Sciatic nerve (tissue), 2 donors: ENCODE results near the gene CD101. TPM values are rescaled to one million over a fixed set of nuclear protein-coding genes. Genes with fewer than 3 reads are reported as not detected.
A peak's percentile ranks its signal among the peaks of the same experiment; 100 is the strongest.

Experiments used
- ATAC-seq: fragments of 200-7000 bp; cut with Tn5 transposase; one replicate; pipeline ENCODE4 v1.9.1; 2020; ENCODE audit warnings: mild to moderate bottlenecking, moderate library complexity
- DNase-seq: peaks from one replicate; pipeline ENCODE4 v3.0.0-alpha.2; 2020; ENCODE audit warnings: low spot score
- intact Hi-C: fragments of 100-400 bp; cut with DNase I; formaldehyde crosslinking; loops from one replicate; pipeline ENCODE4 v1.14.2; 2022
- total RNA-seq: library from RNA; stranded (reverse); fragmentation: NEBNext Ultra II Directional; extraction: Animal tissue kit (Norgen Biotek cat#: 25700); gene quantifications from one replicate; pipeline ENCODE4 v1.2.1, GENCODE V29; 2021
- donor health status: DM: no; HTN: no; CAD: no.
- donor health status: DM: no; HTN: no; CAD: no.

Gene CD101
- total RNA-seq, 1 donor from 2014 or later: 1.0 TPM

DNA sequence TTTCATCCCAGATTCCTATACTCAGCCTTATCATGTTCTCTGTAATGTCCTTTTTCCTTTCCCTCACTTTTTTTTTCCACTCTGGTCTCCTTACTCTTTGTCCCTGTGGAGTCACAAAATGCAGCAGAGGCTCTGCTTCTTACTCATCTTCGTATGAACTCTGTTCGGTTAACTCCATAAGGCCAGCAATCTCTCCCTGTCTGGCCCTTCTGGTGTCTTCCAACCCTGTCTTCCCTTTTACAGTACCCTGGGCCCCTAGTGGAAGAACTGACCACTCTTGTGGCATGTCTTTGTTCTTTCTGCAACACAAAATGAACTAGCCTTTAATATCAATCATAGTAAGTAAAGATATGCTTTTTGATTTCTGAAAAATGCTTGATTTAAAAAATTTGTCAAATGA, 7.1 kb downstream of the CD101 start:
- DNase-seq (no peak), ATAC-seq (no peak)
- intact Hi-C loops: no loop called here

- ATAC-seq (no peak), DNase-seq (no peak)
- intact Hi-C loops: no loop called here
These were observed 7.6 kb downstream of the CD101 start for GRCh38 chr1:117009132-117009531.

DNA sequence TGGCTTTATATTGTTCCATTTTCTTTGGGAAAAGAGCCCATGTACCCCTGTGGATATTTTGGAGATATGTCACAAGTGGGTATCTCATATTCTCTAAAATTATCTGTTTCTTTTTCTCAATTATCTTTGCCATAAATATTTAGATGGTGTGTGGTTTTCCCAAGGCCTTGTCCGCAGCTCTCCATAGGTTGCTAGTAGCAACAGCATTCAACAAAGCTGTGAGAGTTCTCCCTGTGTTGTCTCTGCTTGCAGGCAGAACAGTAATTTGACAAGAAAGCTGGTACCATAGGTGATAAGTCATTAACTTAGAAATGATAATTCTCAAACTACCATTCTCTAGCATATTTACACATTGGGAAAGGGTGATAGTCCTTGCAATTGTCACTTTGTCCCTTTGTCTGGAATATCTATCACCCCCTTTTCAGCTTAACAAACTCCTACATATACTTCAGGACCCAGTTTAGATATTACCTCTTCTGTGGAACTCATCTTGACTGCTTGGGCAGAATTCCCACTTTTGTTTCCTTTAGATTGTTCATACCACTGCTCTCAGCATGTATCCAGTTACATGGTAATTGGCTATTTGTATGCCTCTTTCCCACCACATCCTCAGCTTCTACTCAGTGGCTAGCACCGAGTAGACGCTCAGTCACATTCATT, 8.9 kb downstream of the CD101 start:
- ATAC-seq (no peak), DNase-seq (no peak)
- intact Hi-C loops: no loop called here

DNA sequence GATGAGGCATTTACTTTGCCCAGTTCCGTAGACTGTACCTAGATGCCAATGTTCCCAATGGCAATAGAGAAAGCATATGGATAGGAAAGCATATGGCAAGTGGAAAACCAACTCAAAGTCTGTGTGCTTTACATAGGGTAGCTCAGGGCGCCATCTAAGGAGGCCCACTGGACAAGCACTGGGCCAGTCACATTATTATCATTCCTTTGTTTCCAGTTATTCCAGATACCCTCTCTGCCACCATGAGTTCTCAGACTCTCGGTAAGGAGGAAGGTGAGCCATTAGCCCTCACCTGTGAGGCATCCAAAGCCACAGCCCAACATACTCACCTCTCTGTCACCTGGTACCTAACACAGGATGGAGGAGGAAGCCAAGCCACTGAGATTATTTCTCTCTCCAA, 9.8 kb downstream of the CD101 start:
- DNase-seq: no peak
- no peak for ATAC-seq
- intact Hi-C loops: no loop called here

DNA sequence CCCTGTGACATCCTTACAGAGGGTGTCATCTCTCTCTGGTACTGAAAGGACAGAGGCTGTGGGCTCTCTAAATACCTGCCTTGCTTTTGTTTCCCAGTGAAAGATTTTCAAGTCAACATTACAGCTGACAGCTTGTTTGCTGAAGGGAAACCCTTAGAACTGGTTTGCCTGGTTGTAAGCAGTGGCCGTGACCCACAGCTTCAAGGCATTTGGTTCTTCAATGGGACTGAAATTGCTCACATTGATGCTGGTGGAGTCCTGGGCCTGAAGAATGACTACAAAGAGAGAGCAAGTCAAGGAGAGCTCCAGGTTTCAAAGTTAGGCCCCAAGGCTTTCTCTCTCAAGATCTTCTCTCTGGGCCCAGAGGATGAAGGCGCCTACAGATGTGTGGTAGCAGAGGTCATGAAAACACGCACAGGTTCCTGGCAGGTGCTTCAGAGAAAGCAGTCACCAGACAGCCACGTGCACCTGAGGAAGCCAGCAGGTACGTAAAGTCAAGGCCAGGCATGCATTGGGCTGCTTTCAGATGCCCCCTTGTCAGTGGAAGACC, 11.8 kb downstream of the CD101 start:
- DNase-seq (no peak), ATAC-seq (no peak)
- intact Hi-C loops: no loop called here

GRCh38 chr1:117014209-117014608, 12.6 kb downstream of the CD101 start:
- intact Hi-C loops: no loop called here
- ATAC-seq (no peak), DNase-seq (no peak)

- ATAC-seq (no peak), DNase-seq (no peak)
- intact Hi-C loops: no loop called here
These were observed 14.2 kb downstream of the CD101 start for GRCh38 chr1:117015724-117016123.

DNA sequence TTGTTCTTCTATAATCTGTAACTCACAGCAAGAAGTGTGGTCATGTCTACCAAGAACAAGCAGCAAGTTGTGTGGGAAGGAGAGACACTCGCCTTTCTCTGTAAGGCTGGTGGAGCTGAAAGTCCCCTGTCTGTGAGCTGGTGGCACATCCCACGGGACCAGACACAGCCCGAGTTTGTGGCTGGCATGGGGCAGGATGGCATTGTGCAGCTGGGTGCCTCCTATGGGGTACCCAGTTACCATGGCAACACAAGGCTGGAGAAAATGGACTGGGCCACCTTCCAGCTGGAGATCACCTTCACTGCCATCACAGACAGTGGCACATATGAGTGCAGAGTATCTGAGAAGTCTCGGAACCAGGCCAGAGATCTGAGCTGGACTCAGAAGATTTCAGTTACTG, 15.5 kb downstream of the CD101 start:
- ATAC-seq (peak; percentile 26), DNase-seq (no peak)
- intact Hi-C loops: no loop called here

DNA sequence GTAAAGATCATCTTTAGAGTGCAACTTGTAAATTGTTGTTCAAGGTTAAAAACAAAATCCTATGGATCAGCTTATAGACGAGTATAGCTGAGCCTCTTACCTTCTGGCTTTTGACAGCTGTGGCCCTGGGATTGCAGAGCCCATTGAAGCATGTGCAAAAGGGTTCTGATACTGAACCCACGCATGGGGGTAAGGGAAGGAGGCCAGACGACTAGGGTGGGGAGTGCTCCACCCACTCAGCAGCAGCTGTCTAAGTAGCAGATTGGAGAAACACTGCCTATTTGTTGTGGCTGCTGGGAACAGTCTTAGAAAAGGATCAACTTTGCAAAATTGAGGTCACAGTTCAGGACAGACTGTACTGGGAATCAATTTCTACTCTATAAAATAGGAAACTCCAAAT, 16.1 kb downstream of the CD101 start:
- no peak for DNase-seq
- intact Hi-C loops: no loop called here
- peak; percentile 79 for ATAC-seq

- DNase-seq (no peak), ATAC-seq (peak; percentile 24)
These were observed 19.1 kb downstream of the CD101 start for GRCh38 chr1:117020526-117021156.

GRCh38 chr1:117022114-117022513, 20.6 kb downstream of the CD101 start:
- DNase-seq (no peak), ATAC-seq (no peak)
- intact Hi-C loops: no loop called here

More at GRCh38 chr1:117020526-117021156, 19.1 kb downstream of the CD101 start:
- intact Hi-C loops: no loop called here

GRCh38 chr1:117025568-117025967, 24.0 kb downstream of the CD101 start:
- DNase-seq (no peak), ATAC-seq (no peak)
- intact Hi-C loops: no loop called here

DNA sequence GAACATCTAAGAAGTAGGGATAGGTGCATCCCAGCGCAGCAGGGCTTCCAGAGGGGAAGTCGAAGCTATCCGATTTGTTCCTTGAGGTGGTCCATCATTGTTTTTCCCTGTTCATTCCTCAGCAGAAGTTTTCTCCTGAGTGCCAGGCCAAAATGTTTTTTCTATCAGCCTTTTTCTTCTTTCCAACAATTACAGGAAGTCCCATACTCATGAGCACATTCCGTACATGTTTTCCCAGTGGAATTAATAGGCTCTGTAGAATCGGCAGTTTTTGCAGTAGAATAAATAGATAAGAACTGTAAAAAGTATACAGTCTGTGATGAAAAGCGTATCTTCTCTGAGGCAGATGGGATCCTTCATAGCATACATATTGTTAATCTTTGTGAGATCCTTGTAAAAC, 24.8 kb downstream of the CD101 start:
- no peak for ATAC-seq
- intact Hi-C loops: no loop called here
- DNase-seq: no peak

DNA sequence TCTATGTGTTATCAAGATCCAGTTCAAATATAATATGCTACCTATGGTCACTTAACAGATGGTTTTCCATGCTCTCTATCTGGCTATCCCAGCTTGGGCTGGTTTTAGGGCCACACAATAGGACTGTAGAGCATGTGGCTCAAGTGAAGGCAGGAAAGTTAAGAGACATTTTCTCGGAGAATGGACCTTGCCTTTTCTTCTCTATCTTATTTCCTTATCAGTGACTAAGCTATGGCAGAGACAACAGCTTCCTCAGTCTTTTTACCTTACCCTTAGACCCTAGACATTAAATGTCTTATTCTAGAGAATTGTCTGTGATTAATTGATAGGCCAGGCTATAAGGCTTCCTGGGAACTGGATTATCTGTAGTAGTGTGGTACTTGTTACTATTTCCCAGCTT, 28.1 kb downstream of the CD101 start:
- no peak for DNase-seq
- no peak for ATAC-seq
- intact Hi-C loops: no loop called here

DNA sequence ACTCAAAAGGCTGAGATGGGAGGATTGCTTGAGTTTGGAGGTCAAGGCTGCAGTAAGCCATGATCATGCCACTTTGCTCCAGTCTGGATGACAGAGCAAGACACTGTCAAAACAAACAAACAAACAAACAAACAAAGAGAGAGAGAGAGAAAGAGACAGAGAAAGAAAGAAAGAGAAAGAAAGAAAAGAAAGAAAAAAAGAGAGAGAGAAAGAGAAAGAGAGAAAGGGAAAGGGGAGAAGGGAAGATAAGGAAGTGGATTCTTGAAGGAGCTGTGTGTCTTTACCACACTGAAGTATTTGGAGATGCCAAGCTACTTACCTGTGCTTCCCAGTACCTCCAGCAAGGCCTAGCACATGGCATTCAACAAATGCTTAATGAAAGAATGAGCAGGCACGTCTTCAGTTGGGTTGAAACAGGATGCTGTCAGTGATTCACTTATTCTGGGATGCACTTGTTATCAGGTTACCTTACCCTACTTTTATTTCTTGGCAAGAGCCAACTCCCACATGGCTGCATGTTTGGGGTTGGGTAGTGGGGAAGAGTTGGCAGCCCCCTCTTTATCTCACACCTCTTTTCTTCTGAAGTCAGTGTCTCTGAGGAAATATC, 28.8 kb downstream of the CD101 start:
- no peak for ATAC-seq
- intact Hi-C loops: no loop called here
- no peak for DNase-seq

GRCh38 chr1:117032266-117032665, 30.7 kb downstream of the CD101 start:
- ATAC-seq: no peak
- intact Hi-C loops: no loop called here
- no peak for DNase-seq

DNA sequence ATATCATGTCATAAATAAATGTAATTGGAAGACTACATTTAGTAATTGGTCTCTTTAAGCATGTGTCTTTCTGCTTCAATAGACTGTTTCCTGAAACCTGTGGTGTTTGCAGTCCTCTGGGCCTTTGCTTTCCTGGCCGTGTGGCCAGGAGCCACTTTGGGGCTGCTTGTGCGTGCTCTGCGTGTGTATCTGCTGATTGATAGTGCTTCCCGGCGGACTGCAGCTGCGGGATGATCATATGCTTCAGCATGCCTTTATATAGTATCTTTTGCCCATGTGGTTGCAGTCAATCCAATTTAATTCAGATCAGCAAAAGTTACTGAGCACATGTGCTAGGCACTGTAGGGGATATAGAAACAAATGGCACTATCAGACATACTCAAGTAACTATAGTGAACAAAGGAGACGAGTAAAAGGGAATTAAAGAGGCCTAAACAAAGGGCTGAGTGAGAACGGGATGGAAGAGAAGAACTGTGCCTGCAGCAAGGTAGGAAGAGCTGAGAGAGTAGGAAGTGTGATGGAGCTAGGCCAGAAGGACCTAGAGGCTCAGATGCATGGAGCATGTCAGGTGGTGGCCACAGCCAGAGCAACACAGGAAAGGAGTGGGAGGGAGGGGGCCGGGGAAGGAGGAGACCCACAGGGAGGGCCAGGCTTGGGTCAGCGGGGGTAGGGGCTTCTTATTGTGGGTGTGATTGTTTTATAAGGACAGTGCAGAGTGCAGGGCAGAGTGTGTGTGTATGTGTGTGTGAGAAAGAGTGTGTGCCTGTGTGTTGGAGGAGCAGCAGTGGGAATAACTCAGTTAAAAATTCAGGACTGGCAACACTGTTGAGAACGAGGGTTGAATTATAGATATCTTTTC, 31.4 kb downstream of the CD101 start:
- ATAC-seq (peak; percentile 26), DNase-seq (no peak)
- intact Hi-C loops: no loop called here

GRCh38 chr1:117033772-117034171, 32.2 kb downstream of the CD101 start:
- intact Hi-C loops: no loop called here
- DNase-seq: no peak
- ATAC-seq: no peak

DNA sequence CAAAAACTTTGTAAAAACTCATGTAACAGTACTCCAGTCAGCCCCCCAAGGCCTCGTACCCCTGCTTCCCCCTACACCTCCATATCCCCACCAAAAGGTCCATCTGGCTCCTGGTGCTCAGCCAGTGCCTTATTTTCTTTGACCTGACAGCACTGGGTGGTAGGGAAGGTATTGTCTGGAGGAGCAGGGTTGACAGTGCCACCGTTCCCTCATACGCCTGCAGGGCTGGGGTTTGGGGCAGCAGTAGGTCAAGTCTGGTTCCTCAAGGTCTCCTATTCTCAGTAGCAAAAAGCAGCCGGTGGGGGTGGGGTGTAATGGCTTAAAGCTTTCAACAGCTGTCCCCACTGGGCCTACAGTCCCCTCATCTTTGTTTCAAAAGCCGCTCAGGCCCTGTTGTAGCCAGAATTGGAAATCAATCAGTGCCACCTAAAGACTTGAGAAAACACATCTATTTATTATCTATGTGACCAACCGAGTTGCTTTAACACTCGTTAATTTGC, 33.3 kb downstream of the CD101 start:
- intact Hi-C loops: no loop called here
- ATAC-seq (no peak), DNase-seq (no peak)
